HEK293T (cell line): ENCODE results near the gene MIEN1.

Experiments used
- CTCF ChIA-PET: fragments of 350-600 bp; formaldehyde crosslinking; extraction: SDS; loops from one replicate; lab custom pipeline; 2021; ENCODE audit warnings: antibody characterized with exemption, inconsistent platforms; lab: Yijun Ruan, JAX
- POLR2A ChIA-PET: fragments of 350-600 bp; formaldehyde crosslinking; extraction: SDS; loops from one replicate; lab custom pipeline; 2020; ENCODE audit warnings: antibody characterized with exemption, inconsistent platforms; lab: Yijun Ruan, JAX
- DNase-seq: peaks from one replicate; pipeline ENCODE4 v3.0.0; 2012; ENCODE audit warnings: mixed read lengths; ENCODE audit errors: extremely low spot score
- ARNT ChIP-seq: fragments of 450-650 bp; IDR thresholded peaks from 2 replicates; pipeline ENCODE4 v1.6.1; 2017; ENCODE audit warnings: mild to moderate bottlenecking
- BHLHE40 ChIP-seq: fragments of 450-650 bp; IDR thresholded peaks from 2 replicates; pipeline ENCODE4 v1.6.1; 2016; ENCODE audit warnings: mild to moderate bottlenecking, moderate library complexity, borderline replicate concordance
- CTBP1 ChIP-seq: fragments of 450-650 bp; IDR thresholded peaks from 2 replicates; pipeline ENCODE4 v1.6.1; 2016; ENCODE audit warnings: borderline replicate concordance
- ELF4 ChIP-seq: fragments of 450-650 bp; IDR thresholded peaks from 2 replicates; pipeline ENCODE4 v1.6.1; 2017; ENCODE audit warnings: antibody characterized with exemption
- FOXA1 ChIP-seq: fragments of 450-650 bp; IDR thresholded peaks from 2 replicates; pipeline ENCODE4 v1.6.1; 2016; ENCODE audit warnings: mild to moderate bottlenecking
- FOXK2 ChIP-seq: fragments of 450-650 bp; IDR thresholded peaks from 2 replicates; pipeline ENCODE4 v1.6.1; 2016; ENCODE audit warnings: mild to moderate bottlenecking
- FOXM1 ChIP-seq: fragments of 450-650 bp; IDR thresholded peaks from 2 replicates; pipeline ENCODE4 v1.6.1; 2017; ENCODE audit warnings: mild to moderate bottlenecking, borderline replicate concordance
- HDGF ChIP-seq: fragments of 450-650 bp; IDR thresholded peaks from 2 replicates; pipeline ENCODE4 v1.6.1; 2017; ENCODE audit warnings: antibody characterized with exemption, borderline replicate concordance
- L3MBTL2 ChIP-seq: fragments of 450-650 bp; conservative IDR thresholded peaks from 2 replicates; pipeline ENCODE4 v1.6.1; 2016; ENCODE audit warnings: mild to moderate bottlenecking
- LEF1 ChIP-seq: fragments of 450-650 bp; IDR thresholded peaks from 2 replicates; pipeline ENCODE4 v1.6.1; 2017; ENCODE audit warnings: mild to moderate bottlenecking, borderline replicate concordance
- NFRKB ChIP-seq: fragments of 450-650 bp; IDR thresholded peaks from 2 replicates; pipeline ENCODE4 v1.6.1; 2016; ENCODE audit warnings: mild to moderate bottlenecking, moderate library complexity
- PKNOX1 ChIP-seq: fragments of 450-650 bp; IDR thresholded peaks from 2 replicates; pipeline ENCODE4 v1.6.1; 2016
- SP1 ChIP-seq: fragments of 450-650 bp; IDR thresholded peaks from 2 replicates; pipeline ENCODE4 v1.6.1; 2017
- SUZ12 ChIP-seq: fragments of 450-650 bp; IDR thresholded peaks from 2 replicates; pipeline ENCODE4 v1.6.1; 2016; ENCODE audit warnings: mild to moderate bottlenecking
- TARDBP ChIP-seq: fragments of 450-650 bp; IDR thresholded peaks from 2 replicates; pipeline ENCODE4 v1.6.1; 2016
- ZNF384 ChIP-seq: fragments of 450-650 bp; IDR thresholded peaks from 2 replicates; pipeline ENCODE4 v1.6.1; 2016

MIEN1 gene

GRCh38 chr17:39738983-39739884, 8.9 kb upstream of the MIEN1 start:
- POLR2A ChIA-PET = interaction anchor here (0.7 kb wide), 1 partner anchor 10 kb away, joined by 3 read pairs; no protein-coding TSS in a partner anchor
- CTCF ChIA-PET = interaction anchor here (1.1 kb wide), 1 partner anchor 9 kb away, joined by 6 read pairs; the partner anchor contains the start of gene MIEN1
- TF ChIP-seq FOXM1 (no peak), TARDBP (no peak), ARNT (no peak), ZNF384 (no peak), HDGF (no peak), CTBP1 (no peak), SP1 (no peak), LEF1 (no peak), BHLHE40 (no peak), FOXK2 (no peak), NFRKB (no peak), L3MBTL2 (no peak), PKNOX1 (no peak), FOXA1 (no peak)
- no peak for DNase-seq

- CTCF ChIA-PET = no interaction called here
- TF ChIP-seq SUZ12 (no peak), ELF4 (no peak), FOXK2 (no peak), BHLHE40 (no peak), CTBP1 (no peak), SP1 (no peak), PKNOX1 (no peak), LEF1 (no peak)
- POLR2A ChIA-PET = no interaction called here
- DNase-seq = no peak
Observed at GRCh38 chr17:39738568-39738901, 8.2 kb upstream of the MIEN1 start.

- TF ChIP-seq NFRKB (no peak), HDGF (no peak)
- ChIA-PET POLR2A (interaction anchor here (1.0 kb wide), 1 partner anchor 38 kb away, joined by 4 read pairs; the partner anchor contains the start of gene ERBB2), CTCF (no interaction called here)
- DNase-seq = no peak
Observed at GRCh38 chr17:39737760-39738567, 7.6 kb upstream of the MIEN1 start, which contains the start of gene GRB7. Gene GRB7 (plus strand): TSS chr17:39737938. CDS start chr17:39742302, 4,364 bp downstream.

GRCh38 chr17:39737206-39737759, 7.0 kb upstream of the MIEN1 start:
- CTCF ChIA-PET = no interaction called here
- POLR2A ChIA-PET = interaction anchor here (1.0 to 1.6 kb wide), 2 partner anchors 38 to 50 kb away, joined by 4 read pairs; partner anchors contain the start of genes ERBB2 and PGAP3
- no peak for DNase-seq
- TF ChIP-seq CTBP1 (no peak), L3MBTL2 (no peak), BHLHE40 (no peak), ZNF384 (no peak), TARDBP (no peak), FOXA1 (no peak), FOXK2 (no peak), SP1 (no peak), ELF4 (no peak), PKNOX1 (no peak), HDGF (no peak), SUZ12 (no peak), FOXM1 (no peak), NFRKB (no peak), ARNT (no peak), LEF1 (no peak)

GRCh38 chr17:39736319-39737165, 6.2 kb upstream of the MIEN1 start:
- TF ChIP-seq FOXA1 = no peak
- DNase-seq = no peak
- POLR2A ChIA-PET = interaction anchor here (1.0 to 1.6 kb wide), 2 partner anchors 37 to 49 kb away, joined by 4 read pairs; partner anchors contain the start of genes ERBB2 and PGAP3
- CTCF ChIA-PET = no interaction called here
